GM21528 (cell line): ENCODE results near the gene SEPTIN5.

Experiments used
- ATAC-seq: cut with Tn5 transposase; IDR thresholded peaks from one replicate; pipeline ENCODE4 v1.9.1; 2021; ENCODE audit warnings: mild to moderate bottlenecking, moderate library complexity; ENCODE audit not compliant: unreplicated experiment, low FRiP score

SEPTIN5 gene

GRCh38 chr22:19704355-19705015 lies 9.8 kb upstream of the SEPTIN5 start:
- no peak for ATAC-seq

GRCh38 chr22:19705181-19705934 lies 8.9 kb upstream of the SEPTIN5 start:
- no peak for ATAC-seq

- no peak for ATAC-seq
Measured at GRCh38 chr22:19706661-19707151, 7.6 kb upstream of the SEPTIN5 start.

GRCh38 chr22:19707347-19708290 lies 6.7 kb upstream of the SEPTIN5 start:
- no peak for ATAC-seq

GRCh38 chr22:19708321-19709011 lies 5.8 kb upstream of the SEPTIN5 start:
- no peak for ATAC-seq

- no peak for ATAC-seq
Measured at GRCh38 chr22:19709063-19709769, 5.1 kb upstream of the SEPTIN5 start.

GRCh38 chr22:19710020-19710768 lies 4.1 kb upstream of the SEPTIN5 start:
- no peak for ATAC-seq

- ATAC-seq, result no peak
Measured at GRCh38 chr22:19710769-19711106, 3.6 kb upstream of the SEPTIN5 start.

- no peak for ATAC-seq
Measured at GRCh38 chr22:19713245-19713644, 1.1 kb upstream of the SEPTIN5 start.

- ATAC-seq, result no peak
Measured at GRCh38 chr22:19713650-19714311, 522 bp upstream of the SEPTIN5 start.

GRCh38 chr22:19715188-19715930 lies 1.1 kb downstream of the SEPTIN5 start:
- no peak for ATAC-seq

- ATAC-seq, result no peak
Measured at GRCh38 chr22:19716041-19716828, 1.9 kb downstream of the SEPTIN5 start.

GRCh38 chr22:19716829-19717105 lies 2.5 kb downstream of the SEPTIN5 start:
- ATAC-seq, result no peak

GRCh38 chr22:19717181-19717580 lies 2.9 kb downstream of the SEPTIN5 start:
- ATAC-seq, result no peak

- no peak for ATAC-seq
Measured at GRCh38 chr22:19717691-19718455, 3.6 kb downstream of the SEPTIN5 start.

- ATAC-seq, result no peak
Measured at GRCh38 chr22:19718456-19719049, 4.2 kb downstream of the SEPTIN5 start.
